ENCODE data around the gene ARAP1. TPM values are rescaled to one million over a fixed set of nuclear protein-coding genes. Genes with fewer than 3 reads are reported as not detected.

ARAP1 gene
- total and polyA plus RNA-seq, 2 donors (not counting 1 experiment from before 2014, with no cell fraction given) = 41.8 to 113 TPM

DNA sequence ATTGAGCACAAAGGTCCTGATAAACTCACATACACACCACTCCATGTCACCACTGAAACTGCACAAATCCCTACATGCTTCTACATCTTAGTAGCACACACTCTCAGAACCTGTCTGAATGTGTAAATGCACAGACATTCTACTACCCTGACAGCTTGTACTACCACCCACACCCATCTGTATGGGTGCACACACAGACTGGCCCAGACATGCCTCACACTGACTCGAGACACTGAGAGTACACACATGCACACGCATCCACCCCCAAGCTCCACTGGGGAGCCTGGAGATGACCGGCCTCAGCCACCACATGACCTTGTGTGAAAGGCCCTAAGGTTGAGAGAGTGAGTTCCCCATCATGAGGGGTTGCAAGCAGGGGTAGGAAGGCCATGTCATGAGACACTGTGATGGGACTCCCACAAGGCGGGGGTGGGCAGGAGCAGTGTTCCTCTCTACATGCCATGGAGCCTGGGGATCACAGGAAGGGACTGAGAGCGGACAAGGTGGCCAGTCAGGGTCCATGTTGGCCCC, 28.1 kb downstream of the ARAP1 start:
- Histone ChIP-seq H2AFZ (ENCODE audit: low read length) (no peak overlapping the region), H3K9me3 (ENCODE audit: control insufficient read depth, insufficient read depth, low read depth, low read length) (no peaks in the 10 kb centered on the region)

GRCh38 chr11:72723508-72723907, 28.7 kb downstream of the ARAP1 start:
- no peak overlapping the region for H2AFZ ChIP-seq (ENCODE audit: low read length)
- no peak overlapping the region for H3K4me3 ChIP-seq (replicated peaks in 1 of 4; ENCODE audit: control extremely low read depth in 1 of 4, insufficient read depth in 1 of 4, low read depth in 3 of 4, low read length in 4 of 4)
- H3K36me3 ChIP-seq (ENCODE audit: control insufficient read depth, insufficient read depth, low read length) = peaks cover 6% of the 10 kb centered on the region
- no peaks in the 10 kb centered on the region for H3K27me3 ChIP-seq (ENCODE audit: control insufficient read depth, insufficient read depth, low read length)
- no peak overlapping the region for H3K27ac ChIP-seq (ENCODE audit: insufficient read depth, low read length)
- H3K9ac ChIP-seq (ENCODE audit: insufficient read depth, low read length) = no peak overlapping the region
- H3K4me2 ChIP-seq (ENCODE audit: extremely low read depth, insufficient read depth, low read length) = no peak overlapping the region
- H3K4me1 ChIP-seq (ENCODE audit: control insufficient read depth, extremely low read depth, insufficient read depth, low read length) = peaks cover 25% of the 10 kb centered on the region
- TF ChIP-seq CTCF (conservative IDR thresholded peaks at IDR 0.05 in 1 of 2, IDR thresholded peaks at IDR 0.05 in 1 of 2; ENCODE audit: low read depth in 1 of 2, low read length in 2 of 2) (no peak), EZH2 (IDR thresholded peaks at IDR 0.05; ENCODE audit: low read length, missing control alignments) (no peak)
- H3K79me2 ChIP-seq (ENCODE audit: control insufficient read depth, insufficient read depth, low read length) = peaks cover 52% of the 10 kb centered on the region
- no peaks in the 10 kb centered on the region for H4K20me1 ChIP-seq (ENCODE audit: control insufficient read depth, extremely low read depth, insufficient read depth, low read length)
- DNase-seq (ENCODE audit: low read depth in 2 of 2) = no peak
- H3K9me3 ChIP-seq (ENCODE audit: control insufficient read depth, insufficient read depth, low read depth, low read length) = no peaks in the 10 kb centered on the region

More for the DNA sequence above, 28.1 kb downstream of the ARAP1 start:
- TF ChIP-seq EZH2 (IDR thresholded peaks at IDR 0.05; ENCODE audit: low read length, missing control alignments) (no peak), CTCF (conservative IDR thresholded peaks at IDR 0.05 in 1 of 2, IDR thresholded peaks at IDR 0.05 in 1 of 2; ENCODE audit: low read depth in 1 of 2, low read length in 2 of 2) (no peak)
- no peak overlapping the region for H3K4me3 ChIP-seq (replicated peaks in 1 of 4; ENCODE audit: control extremely low read depth in 1 of 4, insufficient read depth in 1 of 4, low read depth in 3 of 4, low read length in 4 of 4)
- no peak overlapping the region for H3K27ac ChIP-seq (ENCODE audit: insufficient read depth, low read length)
- no peak for DNase-seq (ENCODE audit: low read depth in 2 of 2)
- H3K4me1 ChIP-seq (ENCODE audit: control insufficient read depth, extremely low read depth, insufficient read depth, low read length) = peaks cover 25% of the 10 kb centered on the region
- H3K36me3 ChIP-seq (ENCODE audit: control insufficient read depth, insufficient read depth, low read length) = peaks cover 6% of the 10 kb centered on the region
- H3K27me3 ChIP-seq (ENCODE audit: control insufficient read depth, insufficient read depth, low read length) = no peaks in the 10 kb centered on the region
- H3K9ac ChIP-seq (ENCODE audit: insufficient read depth, low read length) = no peak overlapping the region
- H3K79me2 ChIP-seq (ENCODE audit: control insufficient read depth, insufficient read depth, low read length) = peaks cover 47% of the 10 kb centered on the region
- H3K4me2 ChIP-seq (ENCODE audit: extremely low read depth, insufficient read depth, low read length) = no peak overlapping the region
- H4K20me1 ChIP-seq (ENCODE audit: control insufficient read depth, extremely low read depth, insufficient read depth, low read length) = no peaks in the 10 kb centered on the region

GRCh38 chr11:72722050-72722748, 30.0 kb downstream of the ARAP1 start:
- Histone ChIP-seq H4K20me1 (ENCODE audit: control insufficient read depth, extremely low read depth, insufficient read depth, low read length) (no peaks in the 10 kb centered on the region), H2AFZ (ENCODE audit: low read length) (peak overlapping the region; percentile 97), H3K79me2 (ENCODE audit: control insufficient read depth, insufficient read depth, low read length) (peaks cover 56% of the 10 kb centered on the region), H3K9ac (ENCODE audit: insufficient read depth, low read length) (peak overlapping the region; percentile 50), H3K27ac (ENCODE audit: insufficient read depth, low read length) (peak overlapping the region; percentile 77), H3K27me3 (ENCODE audit: control insufficient read depth, insufficient read depth, low read length) (no peaks in the 10 kb centered on the region), H3K4me3 (replicated peaks in 1 of 4; ENCODE audit: control extremely low read depth in 1 of 4, insufficient read depth in 1 of 4, low read depth in 3 of 4, low read length in 4 of 4) (peak overlapping the region; percentile 42 to 86 (median 62)), H3K9me3 (ENCODE audit: control insufficient read depth, insufficient read depth, low read depth, low read length) (no peaks in the 10 kb centered on the region), H3K4me2 (ENCODE audit: extremely low read depth, insufficient read depth, low read length) (peak overlapping the region; percentile 79), H3K4me1 (ENCODE audit: control insufficient read depth, extremely low read depth, insufficient read depth, low read length) (peaks cover 24% of the 10 kb centered on the region), H3K36me3 (ENCODE audit: control insufficient read depth, insufficient read depth, low read length) (peaks cover 6% of the 10 kb centered on the region)
- no peak for TF ChIP-seq EZH2 (IDR thresholded peaks at IDR 0.05; ENCODE audit: low read length, missing control alignments)
- TF ChIP-seq CTCF (conservative IDR thresholded peaks at IDR 0.05 in 1 of 2, IDR thresholded peaks at IDR 0.05 in 1 of 2; ENCODE audit: low read depth in 1 of 2, low read length in 2 of 2) = no peak
- DNase-seq (ENCODE audit: low read depth in 2 of 2) = peak; percentile 90 to 92
